Measurements from ENCODE around the gene TDRD12. TPM values are rescaled to one million over a fixed set of nuclear protein-coding genes. Genes with fewer than 3 reads are reported as not detected.
"Not testable (repeated sequence)": the region's sequence is repeated elsewhere in the genome, so short reads cannot be mapped to it uniquely, and the experiment has no call there.

Gene TDRD12
- polyA plus RNA-seq, 3 donors, result 0.05 TPM; not detected in 2

DNA sequence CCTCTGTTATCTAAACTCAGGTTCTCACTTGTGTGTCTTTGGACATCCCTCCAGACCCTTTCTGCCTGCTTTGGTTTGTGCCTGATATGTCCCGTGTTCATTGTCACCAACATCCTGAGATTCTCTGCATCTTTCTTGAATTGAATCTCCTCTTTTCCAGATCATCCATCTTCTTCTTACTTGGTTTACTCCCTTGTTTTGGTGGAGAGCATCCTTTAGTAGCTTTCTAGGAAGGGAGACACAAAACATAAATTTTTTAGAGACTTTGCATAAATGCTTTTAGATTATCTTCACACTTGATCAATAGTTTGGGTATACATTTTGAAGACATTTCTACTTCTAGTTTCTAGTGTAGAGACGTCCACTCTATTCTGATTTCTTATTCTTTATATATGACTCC is 61.7 kb downstream of the TDRD12 start:
- Histone ChIP-seq H2AFZ (ENCODE audit: insufficient read depth, low read depth, low read length, poor library complexity, severe bottlenecking) (no peak overlapping the region), H3K4me1 (ENCODE audit: control insufficient read depth in 1 of 2, insufficient read depth in 2 of 2, low read length in 2 of 2) (no peaks in the 10 kb centered on the region), H4K20me1 (ENCODE audit: insufficient read depth, low read length) (no peaks in the 10 kb centered on the region), H3K9ac (ENCODE audit: insufficient read depth, low read length, poor library complexity, severe bottlenecking) (no peak overlapping the region), H3K27ac (ENCODE audit: low read depth in 1 of 2, low read length in 2 of 2) (no peak overlapping the region), H3K9me3 (replicated peaks in 1 of 2; ENCODE audit: control insufficient read depth in 1 of 2, insufficient read depth in 1 of 2, low read length in 2 of 2) (peaks cover 0 to 3% of the 10 kb centered on the region in 2 donors), H3K4me2 (replicated peaks; ENCODE audit: extremely low read depth, low read length, poor library complexity, severe bottlenecking) (no peak overlapping the region), H3K79me2 (ENCODE audit: insufficient read depth, low read length) (no peaks in the 10 kb centered on the region), H3K36me3 (replicated peaks in 1 of 2; ENCODE audit: control insufficient read depth in 1 of 2, insufficient read depth in 2 of 2, low read length in 2 of 2) (no peaks in the 10 kb centered on the region), H3K4me3 (replicated peaks in 1 of 3; ENCODE audit: low read depth in 2 of 3, low read length in 3 of 3) (no peak overlapping the region), H3K27me3 (ENCODE audit: control insufficient read depth in 2 of 2, insufficient read depth in 2 of 2, low read length in 2 of 2) (no peaks in the 10 kb centered on the region)
- no peak overlapping the region for H3K27ac Mint-ChIP-seq
- TF ChIP-seq CTCF (IDR thresholded peaks at IDR 0.05), result no peak
- peaks cover 4 to 15% (median 5%) of the 10 kb centered on the region in 3 donors for H3K27me3 Mint-ChIP-seq (ENCODE audit: low read depth in 3 of 3)
- no peaks in the 10 kb centered on the region for H3K4me1 Mint-ChIP-seq
- no peak overlapping the region for H3K4me3 Mint-ChIP-seq
- no peak for DNase-seq
- H3K9me3 Mint-ChIP-seq, result peaks cover 3 to 21% (median 13%) of the 10 kb centered on the region in 7 donors
- intact Hi-C loops (cut with micrococcal nuclease), result no loop called here
- WGBS (ENCODE audit: insufficient coverage), result no CpG with 5 or more reads among the region's 2 CpGs
- H3K36me3 Mint-ChIP-seq, result no peaks in the 10 kb centered on the region

- H3K36me3 ChIP-seq (replicated peaks in 1 of 2; ENCODE audit: control insufficient read depth in 1 of 2, insufficient read depth in 2 of 2, low read length in 2 of 2); H3K9ac ChIP-seq (ENCODE audit: insufficient read depth, low read length, poor library complexity, severe bottlenecking); H3K27ac Mint-ChIP-seq; H3K4me1 ChIP-seq (ENCODE audit: control insufficient read depth in 1 of 2, insufficient read depth in 2 of 2, low read length in 2 of 2); H3K4me1 Mint-ChIP-seq; H3K4me3 ChIP-seq (replicated peaks in 1 of 3; ENCODE audit: low read depth in 2 of 3, low read length in 3 of 3); H3K36me3 Mint-ChIP-seq; H4K20me1 ChIP-seq (ENCODE audit: insufficient read depth, low read length); H2AFZ ChIP-seq (ENCODE audit: insufficient read depth, low read depth, low read length, poor library complexity, severe bottlenecking); H3K9me3 ChIP-seq (replicated peaks in 1 of 2; ENCODE audit: control insufficient read depth in 1 of 2, insufficient read depth in 1 of 2, low read length in 2 of 2); DNase-seq; H3K4me3 Mint-ChIP-seq; H3K79me2 ChIP-seq (ENCODE audit: insufficient read depth, low read length); intact Hi-C loops (cut with micrococcal nuclease); H3K4me2 ChIP-seq (replicated peaks; ENCODE audit: extremely low read depth, low read length, poor library complexity, severe bottlenecking); H3K27me3 ChIP-seq (ENCODE audit: control insufficient read depth in 2 of 2, insufficient read depth in 2 of 2, low read length in 2 of 2); H3K27ac ChIP-seq (ENCODE audit: low read depth in 1 of 2, low read length in 2 of 2): not testable (repeated sequence)
- Mint-ChIP-seq H3K9me3 (peaks cover 3 to 21% (median 13%) of the 10 kb centered on the region in 7 donors), H3K27me3 (ENCODE audit: low read depth in 3 of 3) (peaks cover 6 to 13% (median 7%) of the 10 kb centered on the region in 3 donors)
- no CpG with 5 or more reads among the region's 1 CpG for WGBS (ENCODE audit: insufficient coverage)
Measured at GRCh38 chr19:32782089-32782488, 62.5 kb downstream of the TDRD12 start.

DNA sequence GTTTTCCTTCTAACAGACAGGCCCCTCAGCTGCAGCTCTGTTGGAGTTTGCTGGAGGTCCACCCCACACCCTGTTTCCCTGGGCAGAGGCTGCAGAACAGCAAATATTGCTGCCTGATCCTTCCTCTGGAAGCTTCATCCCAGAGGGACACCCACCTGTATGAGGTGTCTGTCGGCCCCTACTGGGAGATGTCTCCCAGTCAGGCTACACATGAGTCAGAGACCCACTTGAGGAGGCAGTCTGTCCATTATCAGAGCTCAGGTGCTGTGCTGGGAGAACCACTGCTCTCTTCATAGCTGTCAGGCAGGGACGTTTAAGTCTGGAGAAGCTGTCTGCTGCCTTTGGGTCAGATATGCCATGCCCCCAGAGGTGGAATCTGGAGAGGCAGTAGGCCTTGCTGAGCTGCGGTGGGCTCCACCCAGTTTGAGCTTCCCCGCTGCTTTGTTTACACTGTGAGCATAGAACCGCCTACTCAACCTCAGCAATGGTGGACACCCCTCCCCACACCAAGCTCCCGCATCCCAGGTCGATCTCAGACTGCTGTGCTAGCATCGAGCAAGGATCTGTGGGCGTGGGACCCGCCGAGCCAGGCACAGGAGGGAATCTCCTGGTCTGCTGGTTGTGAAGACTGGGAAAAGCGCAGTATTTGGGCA is 67.7 kb downstream of the TDRD12 start:
- H3K79me2 ChIP-seq (ENCODE audit: insufficient read depth, low read length); H3K27ac ChIP-seq (ENCODE audit: low read depth in 1 of 2, low read length in 2 of 2); H3K4me1 Mint-ChIP-seq; H4K20me1 ChIP-seq (ENCODE audit: insufficient read depth, low read length); H3K27ac Mint-ChIP-seq; H3K9ac ChIP-seq (ENCODE audit: insufficient read depth, low read length, poor library complexity, severe bottlenecking); H3K4me3 ChIP-seq (replicated peaks in 1 of 3; ENCODE audit: low read depth in 2 of 3, low read length in 3 of 3); H3K4me1 ChIP-seq (ENCODE audit: control insufficient read depth in 1 of 2, insufficient read depth in 2 of 2, low read length in 2 of 2); H3K4me3 Mint-ChIP-seq; H3K36me3 Mint-ChIP-seq; H3K4me2 ChIP-seq (replicated peaks; ENCODE audit: extremely low read depth, low read length, poor library complexity, severe bottlenecking); intact Hi-C loops (cut with micrococcal nuclease); H2AFZ ChIP-seq (ENCODE audit: insufficient read depth, low read depth, low read length, poor library complexity, severe bottlenecking); H3K27me3 ChIP-seq (ENCODE audit: control insufficient read depth in 2 of 2, insufficient read depth in 2 of 2, low read length in 2 of 2); H3K36me3 ChIP-seq (replicated peaks in 1 of 2; ENCODE audit: control insufficient read depth in 1 of 2, insufficient read depth in 2 of 2, low read length in 2 of 2); DNase-seq; H3K9me3 ChIP-seq (replicated peaks in 1 of 2; ENCODE audit: control insufficient read depth in 1 of 2, insufficient read depth in 1 of 2, low read length in 2 of 2): not testable (repeated sequence)
- H3K27me3 Mint-ChIP-seq (ENCODE audit: low read depth in 3 of 3), result peaks cover 8 to 12% (median 10%) of the 10 kb centered on the region in 3 donors
- 86% methylated on average over 10 of the region's 12 CpGs for WGBS (ENCODE audit: insufficient coverage)
- H3K9me3 Mint-ChIP-seq, result peaks cover 0 to 11% (median 4%) of the 10 kb centered on the region in 7 donors

DNA sequence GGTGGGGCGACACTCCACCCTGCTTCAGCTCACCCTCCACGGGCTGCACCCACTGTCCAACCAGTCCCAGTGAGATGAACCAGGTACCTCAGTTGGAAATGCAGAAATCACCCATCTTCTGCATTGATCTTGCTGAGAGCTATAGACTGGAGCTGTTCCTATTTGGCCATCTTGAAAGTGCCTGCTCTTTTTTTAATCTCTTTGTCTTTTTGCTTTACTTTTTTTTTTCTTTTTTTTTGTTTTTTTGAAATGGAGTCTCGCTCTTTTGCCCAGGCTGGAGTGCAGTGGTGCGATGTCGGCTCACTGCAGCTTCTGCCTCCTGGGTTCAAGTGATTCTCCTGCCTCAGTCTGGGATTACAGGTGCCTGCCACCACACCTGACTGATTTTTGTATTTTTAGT is 68.3 kb downstream of the TDRD12 start:
- intact Hi-C loops (cut with micrococcal nuclease), result not testable (repeated sequence)

More for the DNA sequence above, 68.3 kb downstream of the TDRD12 start:
- H3K4me1 Mint-ChIP-seq; H3K4me1 ChIP-seq (ENCODE audit: control insufficient read depth in 1 of 2, insufficient read depth in 2 of 2, low read length in 2 of 2); H3K4me2 ChIP-seq (replicated peaks; ENCODE audit: extremely low read depth, low read length, poor library complexity, severe bottlenecking); H3K27ac Mint-ChIP-seq; DNase-seq; H3K4me3 Mint-ChIP-seq; H3K36me3 ChIP-seq (replicated peaks in 1 of 2; ENCODE audit: control insufficient read depth in 1 of 2, insufficient read depth in 2 of 2, low read length in 2 of 2); H3K9me3 Mint-ChIP-seq; H3K4me3 ChIP-seq (replicated peaks in 1 of 3; ENCODE audit: low read depth in 2 of 3, low read length in 3 of 3); H3K79me2 ChIP-seq (ENCODE audit: insufficient read depth, low read length); H3K36me3 Mint-ChIP-seq; H3K27me3 ChIP-seq (ENCODE audit: control insufficient read depth in 2 of 2, insufficient read depth in 2 of 2, low read length in 2 of 2); H3K9ac ChIP-seq (ENCODE audit: insufficient read depth, low read length, poor library complexity, severe bottlenecking); H3K9me3 ChIP-seq (replicated peaks in 1 of 2; ENCODE audit: control insufficient read depth in 1 of 2, insufficient read depth in 1 of 2, low read length in 2 of 2); H3K27ac ChIP-seq (ENCODE audit: low read depth in 1 of 2, low read length in 2 of 2); H2AFZ ChIP-seq (ENCODE audit: insufficient read depth, low read depth, low read length, poor library complexity, severe bottlenecking); H4K20me1 ChIP-seq (ENCODE audit: insufficient read depth, low read length): not testable (repeated sequence)
- peaks cover 8 to 13% (median 12%) of the 10 kb centered on the region in 3 donors for H3K27me3 Mint-ChIP-seq (ENCODE audit: low read depth in 3 of 3)
- no CpG with 5 or more reads among the region's 5 CpGs for WGBS (ENCODE audit: insufficient coverage)
